Stimulated activated CD8-positive, alpha-beta memory T cell treated with anti-CD3 and anti-CD28 coated beads, Interleukin-15, amount 100 ng/mL, for 24 hours (primary cell): Measurements from ENCODE around the gene NRG3.

Experiments
- DNase-seq: peaks from one replicate; pipeline ENCODE4 v3.0.0-alpha.2; 2020; ENCODE audit warnings: low read depth

NRG3 gene

GRCh38 chr10:82827901-82828300 lies 952.9 kb downstream of the NRG3 start:
- no peak for DNase-seq

GRCh38 chr10:82847242-82847641 lies 972.2 kb downstream of the NRG3 start:
- DNase-seq: no peak

GRCh38 chr10:82850191-82850590 lies 975.2 kb downstream of the NRG3 start:
- no peak for DNase-seq

- DNase-seq: no peak
Observed at GRCh38 chr10:82856957-82857613, 982.1 kb downstream of the NRG3 start.

GRCh38 chr10:82861889-82862288 lies 986.9 kb downstream of the NRG3 start:
- no peak for DNase-seq

- no peak for DNase-seq
Observed at GRCh38 chr10:82865366-82865765, 990.4 kb downstream of the NRG3 start.

- DNase-seq: no peak
Observed at GRCh38 chr10:82866424-82867020, 991.5 kb downstream of the NRG3 start.

GRCh38 chr10:82867056-82867455 lies 992.1 kb downstream of the NRG3 start:
- DNase-seq: no peak

- no peak for DNase-seq
Observed at GRCh38 chr10:82874671-82875070, 999.7 kb downstream of the NRG3 start.

GRCh38 chr10:82880776-82881290 lies 1005.8 kb downstream of the NRG3 start:
- DNase-seq: no peak

- DNase-seq: no peak
Observed at GRCh38 chr10:82882722-82883121, 1007.7 kb downstream of the NRG3 start.

GRCh38 chr10:82883603-82884002 lies 1008.6 kb downstream of the NRG3 start:
- DNase-seq: no peak

- no peak for DNase-seq
Observed at GRCh38 chr10:82887488-82887887, 1012.5 kb downstream of the NRG3 start.

- DNase-seq: no peak
Observed at GRCh38 chr10:82888809-82889455, 1013.9 kb downstream of the NRG3 start.

- no peak for DNase-seq
Observed at GRCh38 chr10:82889728-82890127, 1014.7 kb downstream of the NRG3 start.

- no peak for DNase-seq
Observed at GRCh38 chr10:82890573-82890972, 1015.6 kb downstream of the NRG3 start.

GRCh38 chr10:82908096-82908495 lies 1033.1 kb downstream of the NRG3 start:
- DNase-seq: no peak

- DNase-seq: no peak
Observed at GRCh38 chr10:82908751-82909150, 1033.8 kb downstream of the NRG3 start.

GRCh38 chr10:82910301-82910700 lies 1035.3 kb downstream of the NRG3 start:
- DNase-seq: no peak

- DNase-seq: no peak
Observed at GRCh38 chr10:82914655-82915136, 1039.7 kb downstream of the NRG3 start.

- DNase-seq: no peak
Observed at GRCh38 chr10:82916941-82917340, 1041.9 kb downstream of the NRG3 start.

- no peak for DNase-seq
Observed at GRCh38 chr10:82918022-82918421, 1043.0 kb downstream of the NRG3 start.

GRCh38 chr10:82922046-82922445 lies 1047.1 kb downstream of the NRG3 start:
- no peak for DNase-seq
